ENCODE data around the gene RILPL2.
"Not testable (repeated sequence)": the region's sequence is repeated elsewhere in the genome, so short reads cannot be mapped to it uniquely, and the experiment has no call there.

The RILPL2 gene

DNA sequence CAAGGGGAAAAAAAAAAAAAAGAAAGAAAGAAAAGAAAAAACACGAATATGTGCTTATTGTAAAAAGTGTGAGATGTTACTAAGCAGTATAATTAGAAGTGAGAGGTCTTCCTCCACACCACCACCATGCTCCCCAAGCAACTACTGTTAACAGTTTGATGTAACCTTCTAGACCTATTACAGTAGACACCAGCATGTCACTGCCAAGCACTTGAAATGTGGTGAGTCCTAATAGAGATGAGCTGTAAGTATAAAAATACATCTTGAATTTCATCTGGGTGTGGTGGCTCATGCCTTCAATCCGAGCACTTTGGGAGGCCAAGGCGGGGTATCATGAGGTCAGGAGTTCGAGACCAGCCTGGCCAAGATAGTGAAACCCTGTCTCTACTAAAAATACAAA, 13.4 kb upstream of the RILPL2 start:
- DNase-seq (ENCODE audit: low spot score): no peak

DNA sequence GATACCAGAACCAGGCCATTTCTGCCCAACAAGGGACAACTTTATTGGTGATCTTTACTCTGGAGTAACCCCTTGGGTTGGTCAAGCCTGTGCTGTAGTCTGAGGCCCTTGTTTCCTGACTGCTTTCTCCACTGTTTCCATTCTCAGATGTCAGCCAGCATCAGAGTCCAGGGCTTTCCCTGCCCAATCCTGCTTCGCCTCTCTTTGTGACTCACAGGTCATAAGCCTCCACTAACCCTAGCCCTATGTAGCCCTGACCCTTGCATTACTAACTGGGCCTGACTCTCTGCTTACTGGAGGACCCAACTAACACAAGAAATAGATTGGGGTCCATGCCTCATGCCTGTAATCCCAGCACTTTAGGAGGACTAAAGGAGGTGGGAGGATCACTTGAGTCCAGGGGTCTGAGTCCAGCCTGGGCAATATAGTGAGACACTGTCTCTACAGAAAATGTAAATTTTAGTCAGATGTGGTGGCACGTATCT, 12.8 kb upstream of the RILPL2 start:
- DNase-seq (ENCODE audit: low spot score): no peak

DNA sequence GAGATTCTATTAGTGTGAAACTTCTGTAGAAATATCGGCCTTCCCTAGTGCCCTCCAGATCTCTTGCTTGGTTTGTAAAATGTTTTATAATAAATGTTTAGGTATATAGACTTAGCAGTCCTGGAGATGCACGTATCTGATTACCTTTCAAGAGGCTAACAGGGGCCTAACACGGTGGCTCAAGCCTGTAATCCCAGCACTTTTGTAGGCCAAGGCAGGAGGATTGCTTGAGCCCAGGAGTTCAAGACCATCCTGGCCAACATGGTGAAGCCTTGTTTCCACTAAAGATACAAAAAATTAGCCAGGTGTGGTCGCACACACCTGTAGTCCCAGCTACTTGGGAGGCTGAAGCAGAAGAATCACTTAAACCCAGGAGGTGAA, 9.8 kb upstream of the RILPL2 start:
- DNase-seq (ENCODE audit: low spot score): no peak

DNA sequence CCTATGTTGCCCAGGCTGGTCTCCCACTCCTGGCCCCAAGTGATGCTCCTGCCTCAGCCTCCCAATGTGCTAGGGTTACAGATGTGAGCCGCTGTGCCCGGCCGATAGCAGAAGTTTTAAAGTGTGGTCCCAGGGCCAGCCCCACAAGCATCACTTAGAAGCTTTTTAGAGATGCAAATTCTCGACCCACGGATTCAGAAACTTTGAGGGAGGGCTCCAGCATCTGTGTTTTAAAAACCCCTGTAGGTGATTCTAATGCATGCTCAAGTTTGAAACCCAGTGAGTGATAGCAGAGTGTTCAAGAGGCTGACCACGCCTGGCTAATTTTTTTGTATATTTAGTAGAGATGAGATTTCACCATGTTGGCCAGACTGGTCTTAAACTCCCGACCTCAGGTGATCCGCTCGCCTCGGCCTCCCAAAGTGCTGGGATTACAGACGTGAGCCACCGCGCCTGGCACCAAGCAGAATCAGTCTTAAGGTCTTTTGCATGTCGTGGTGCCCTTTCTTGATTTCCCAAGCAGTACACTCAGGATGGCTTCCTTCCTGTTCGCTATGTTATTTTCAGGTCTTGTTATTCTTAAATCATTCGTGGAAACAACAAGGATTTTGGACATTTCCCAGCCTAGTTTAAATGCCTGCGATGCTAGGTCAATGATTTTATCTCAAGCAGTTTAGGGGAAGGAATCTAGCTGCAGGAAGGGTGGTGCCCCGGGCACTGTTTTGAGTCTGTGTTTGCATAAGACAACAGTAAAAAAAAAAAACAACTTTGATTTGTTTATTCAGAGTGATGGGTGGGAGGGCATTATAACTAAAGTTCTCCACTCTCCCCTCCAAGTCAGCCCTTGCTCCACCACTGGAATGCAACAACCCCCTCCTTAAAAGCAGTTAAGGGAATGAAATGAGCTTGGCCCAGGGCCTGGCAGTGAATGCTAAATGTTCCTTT, 9.2 kb upstream of the RILPL2 start:
- no peak for DNase-seq (ENCODE audit: low spot score)

GRCh38 chr12:123444092-123445026, 7.9 kb upstream of the RILPL2 start:
- no peak for DNase-seq (ENCODE audit: low spot score)

GRCh38 chr12:123442774-123443173, 6.3 kb upstream of the RILPL2 start:
- no peak for DNase-seq (ENCODE audit: low spot score)

DNA sequence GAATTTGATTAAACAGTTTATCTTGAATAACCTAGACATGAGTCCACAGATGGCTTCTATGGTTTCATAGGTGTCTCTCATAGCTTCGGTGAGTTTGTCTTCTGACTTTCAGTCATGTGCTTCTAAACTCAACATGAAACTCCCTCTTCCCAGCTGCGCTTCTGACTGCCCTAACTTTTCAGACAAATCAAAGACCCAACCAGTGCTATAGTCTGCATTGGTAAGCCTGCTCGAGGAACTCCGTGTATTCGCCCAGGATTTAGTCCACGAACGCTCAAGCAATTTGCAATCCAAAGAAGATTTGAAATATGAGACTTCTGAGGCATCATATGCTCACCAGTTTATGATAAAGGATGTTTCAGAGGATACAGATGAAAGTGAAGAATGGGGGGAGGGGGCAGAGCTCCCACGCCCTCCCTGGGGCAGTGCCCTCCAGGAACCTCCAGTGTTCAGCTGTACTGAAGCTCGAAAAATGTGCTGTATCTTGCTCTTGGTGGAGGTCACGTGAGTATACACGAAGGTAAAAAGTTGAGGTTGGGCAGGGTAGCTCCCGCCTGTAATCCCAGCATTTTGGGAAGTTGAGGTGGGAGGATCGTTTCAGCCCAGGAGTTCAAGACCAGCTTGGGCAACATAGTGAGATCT, 5.2 kb upstream of the RILPL2 start:
- DNase-seq (ENCODE audit: low spot score): no peak

GRCh38 chr12:123435636-123436016, 858 bp downstream of the RILPL2 start:
- no peak for DNase-seq (ENCODE audit: low spot score)

DNA sequence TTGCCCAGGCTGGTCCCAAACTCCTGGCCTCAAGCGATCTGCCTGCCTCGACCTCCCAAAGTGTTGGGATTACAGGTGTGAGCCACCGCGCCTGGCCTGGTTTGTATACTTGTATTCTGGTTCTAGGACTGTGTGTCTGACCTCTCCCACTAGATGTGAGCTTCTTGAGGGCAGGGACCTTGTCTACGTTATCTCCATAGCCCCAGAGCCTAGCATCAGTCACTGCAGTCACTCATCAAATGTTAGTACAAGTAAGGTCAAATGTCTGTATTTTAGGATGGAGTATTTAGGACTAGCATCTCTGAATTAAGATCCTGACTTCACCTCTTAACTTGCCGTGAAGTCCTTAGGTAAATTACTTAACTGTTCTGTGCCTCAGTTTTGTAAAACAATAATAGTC, 2.9 kb downstream of the RILPL2 start:
- DNase-seq (ENCODE audit: low spot score): no peak

DNA sequence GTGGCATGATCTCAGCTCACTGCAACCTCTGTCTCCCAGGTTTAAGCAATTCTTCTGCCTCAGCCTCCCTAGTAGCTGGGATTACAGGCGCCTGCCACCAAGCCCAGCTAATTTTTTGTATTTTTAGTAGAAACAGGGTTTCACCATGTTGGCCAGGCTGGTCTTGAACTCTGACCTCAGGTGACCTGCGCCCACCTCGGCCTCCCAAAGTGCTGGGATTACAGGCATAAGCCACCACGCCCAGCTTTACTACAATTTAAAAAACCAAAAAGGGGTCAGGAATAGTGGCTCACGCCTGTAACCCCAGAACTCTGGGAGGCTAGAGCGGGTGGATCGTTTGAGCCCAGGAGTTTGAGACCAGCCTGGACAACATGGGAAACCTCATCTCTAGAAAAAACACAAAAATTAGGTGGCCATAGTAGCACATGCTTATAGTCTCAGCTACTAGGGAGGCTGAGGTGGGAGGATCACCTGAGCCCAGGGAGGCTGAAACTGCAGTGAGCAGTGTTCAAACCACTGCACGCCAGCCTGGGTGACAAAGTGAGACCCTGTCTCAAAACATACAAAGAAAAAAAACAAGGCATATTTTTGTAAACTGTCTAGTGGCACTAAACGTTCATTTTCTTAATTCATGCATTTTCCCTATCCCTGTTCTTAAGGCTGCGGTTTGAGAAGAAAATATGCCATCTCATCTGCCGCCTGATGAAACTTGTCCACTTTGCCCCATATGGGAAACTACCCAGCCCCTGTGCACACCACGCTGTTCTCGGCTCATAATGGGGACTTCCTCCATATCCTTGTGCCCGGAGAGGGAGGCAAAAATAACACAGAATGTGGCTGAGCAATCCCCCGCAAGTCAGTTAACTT, 4.3 kb downstream of the RILPL2 start:
- not testable (repeated sequence) for DNase-seq (ENCODE audit: low spot score)

DNA sequence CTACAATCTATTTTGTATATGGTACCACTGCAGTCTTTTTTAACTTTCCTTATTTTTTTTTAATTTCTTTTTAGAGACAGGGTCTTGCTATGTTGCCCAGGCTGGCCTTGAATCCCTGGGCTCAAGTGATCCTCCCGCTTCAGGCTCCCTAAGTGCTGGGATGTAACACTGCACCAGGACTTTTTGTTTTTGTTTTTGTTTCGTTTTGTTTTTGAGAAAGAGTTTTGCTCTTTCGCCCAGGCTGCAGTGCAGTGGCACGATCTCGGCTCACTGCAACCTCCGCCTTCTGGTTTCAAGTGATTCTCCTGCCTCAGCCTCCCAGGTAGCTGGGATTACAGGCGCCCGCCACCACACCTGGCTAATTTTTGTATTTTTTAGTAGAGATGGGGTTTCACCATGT, 7.4 kb downstream of the RILPL2 start:
- DNase-seq (ENCODE audit: low spot score): not testable (repeated sequence)

GRCh38 chr12:123428591-123428990, 7.9 kb downstream of the RILPL2 start:
- no peak for DNase-seq (ENCODE audit: low spot score)

DNA sequence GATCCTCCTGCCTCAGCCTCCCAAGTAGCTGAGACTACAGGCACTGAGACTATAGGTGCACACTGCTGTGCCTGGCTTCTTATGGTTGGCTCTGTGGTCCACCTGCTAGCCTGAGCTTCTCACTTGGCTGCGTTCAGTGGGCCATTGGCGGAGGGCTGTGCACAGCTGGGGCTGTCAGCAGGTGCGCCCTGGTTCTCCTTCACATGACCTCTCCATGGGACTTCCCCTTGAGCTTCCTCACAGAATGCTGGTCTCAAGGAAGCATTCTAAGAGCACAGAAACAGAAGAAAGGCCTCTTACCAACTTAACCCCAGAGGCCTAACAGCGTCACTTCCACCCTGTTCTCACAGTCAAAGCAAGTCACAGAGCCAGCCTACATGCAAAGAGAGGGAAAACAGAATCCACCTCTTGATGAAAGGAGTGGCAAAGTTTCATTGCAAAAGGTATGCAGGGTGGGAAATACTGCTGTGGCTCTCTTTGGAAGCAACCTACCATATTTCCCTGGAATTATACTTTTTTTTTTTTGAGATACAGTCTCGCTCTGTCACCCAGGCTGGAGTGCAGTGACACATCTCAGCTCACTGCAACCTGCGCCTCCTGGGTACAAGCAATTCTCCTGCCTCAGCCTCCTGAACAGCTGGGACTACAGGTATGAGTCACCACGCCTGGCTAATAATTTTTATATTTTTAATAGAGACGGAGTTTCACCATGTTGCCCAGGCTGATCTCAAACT, 9.3 kb downstream of the RILPL2 start:
- DNase-seq (ENCODE audit: low spot score): no peak

- no peak for DNase-seq (ENCODE audit: low spot score)
Observed at GRCh38 chr12:123421314-123421713, 15.2 kb downstream of the RILPL2 start.

- DNase-seq (ENCODE audit: low spot score): no peak
Observed at GRCh38 chr12:123410041-123410412, 26.5 kb downstream of the RILPL2 start.

DNA sequence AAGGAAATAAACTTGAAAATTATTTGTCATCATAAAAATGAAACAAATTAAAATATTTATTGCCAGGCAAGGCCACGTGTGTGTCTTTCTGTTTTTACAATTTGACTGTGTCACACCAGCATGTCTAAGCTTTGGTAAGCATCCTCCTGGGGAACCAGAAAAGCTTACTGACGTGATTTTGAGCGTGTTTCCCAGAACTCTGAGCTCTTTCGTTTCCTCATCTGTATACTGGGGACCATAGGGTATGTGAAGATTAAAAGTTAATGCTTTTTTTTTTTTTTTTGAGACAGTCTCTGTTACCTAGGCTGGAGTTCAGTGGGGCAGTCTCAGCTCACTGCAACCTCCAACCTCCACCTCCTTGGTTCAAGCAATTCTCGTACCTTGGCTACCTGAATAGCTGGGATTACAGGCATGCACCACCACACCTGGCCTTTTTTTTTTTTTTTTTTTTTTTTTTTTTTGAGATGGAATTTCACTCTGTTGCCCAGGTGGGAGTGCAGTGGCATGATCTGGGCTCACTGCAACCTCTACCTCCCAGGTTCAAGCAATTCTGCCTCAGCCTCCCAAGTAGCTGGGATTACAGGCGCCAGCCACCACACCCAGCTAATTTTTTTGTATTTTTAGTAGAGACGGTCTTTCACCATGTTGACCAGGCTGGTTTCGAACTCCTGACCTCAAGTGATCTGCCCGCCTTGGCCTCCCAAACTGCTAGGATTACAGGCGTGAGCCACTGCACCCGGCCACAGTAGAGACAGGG, 27.0 kb downstream of the RILPL2 start:
- not testable (repeated sequence) for DNase-seq (ENCODE audit: low spot score)

- DNase-seq (ENCODE audit: low spot score): not testable (repeated sequence)
Observed at GRCh38 chr12:123408619-123409018, 27.9 kb downstream of the RILPL2 start.

GRCh38 chr12:123407934-123408333, 28.6 kb downstream of the RILPL2 start:
- DNase-seq (ENCODE audit: low spot score): not testable (repeated sequence)

DNA sequence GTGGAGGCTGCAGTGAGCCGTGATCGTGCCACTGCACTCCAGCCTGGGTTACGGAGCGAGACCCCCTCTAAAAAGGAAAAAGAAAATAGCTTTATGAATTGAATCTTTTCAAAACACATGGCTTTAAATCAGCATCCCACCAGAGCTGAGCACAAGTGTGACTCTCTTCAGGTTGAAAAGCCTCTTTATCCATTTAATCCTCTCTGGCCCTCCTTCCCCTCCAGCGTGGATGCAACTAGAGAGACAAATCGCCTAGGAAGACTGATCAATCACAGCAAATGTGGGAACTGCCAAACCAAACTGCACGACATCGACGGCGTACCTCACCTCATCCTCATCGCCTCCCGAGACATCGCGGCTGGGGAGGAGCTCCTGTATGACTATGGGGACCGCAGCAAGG, 29.2 kb downstream of the RILPL2 start:
- DNase-seq (ENCODE audit: low spot score): not testable (repeated sequence)

DNA sequence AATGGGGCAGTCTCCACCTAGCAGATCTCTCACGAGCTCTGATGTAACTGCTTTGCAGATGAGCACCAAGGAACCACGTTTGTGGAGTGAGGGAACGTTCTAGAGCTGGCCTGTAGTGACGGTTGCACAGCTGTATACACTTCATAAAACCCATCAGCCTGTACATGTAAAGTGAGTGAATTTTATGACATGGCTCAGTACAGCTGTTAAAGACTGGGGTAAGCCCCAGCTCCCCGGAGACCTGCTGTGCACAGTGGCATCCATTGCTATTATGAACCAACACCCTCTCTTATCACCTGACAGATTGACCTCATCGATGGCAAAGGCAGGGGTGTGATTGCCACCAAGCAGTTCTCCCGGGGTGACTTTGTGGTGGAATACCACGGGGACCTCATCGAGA, 31.9 kb downstream of the RILPL2 start:
- DNase-seq (ENCODE audit: low spot score): no peak

Data from kidney capillary endothelial cell (primary cell).